Panc1 (cell line): ENCODE results near the gene MADCAM1. TPM values are rescaled to one million over a fixed set of nuclear protein-coding genes. Genes with fewer than 3 reads are reported as not detected.

ENCODE experiments used
- ATAC-seq: fragments of 200-7000 bp; cut with Tn5 transposase; 2 replicates; pipeline ENCODE4 v1.9.1; 2020; ENCODE audit warnings: mild to moderate bottlenecking, moderate library complexity
- BruUV-seq: library from RNA; stranded (reverse); fragments of 400-500 nt; replicated peaks from 2 replicates; lab custom pipeline; 2021; lab: Mats Ljungman, UMichigan
- CTCF ChIA-PET: fragments of 300-600 bp; sonication (Branson Sonifier 250); formaldehyde crosslinking; loops from one replicate; lab custom pipeline; 2022; ENCODE audit warnings: antibody characterized with exemption; lab: Charles Lee
- POLR2A ChIA-PET: fragments of 300-600 bp; sonication (Branson Sonifier 250); formaldehyde crosslinking; loops from one replicate; lab custom pipeline; 2022; ENCODE audit warnings: antibody characterized with exemption; lab: Charles Lee
- DNase-seq: peaks from one replicate; pipeline ENCODE4 v3.0.0-alpha.2; 2010; ENCODE audit warnings: low read depth, low spot score
- H3K27ac ChIP-seq: 2 replicates; pipeline ENCODE4 v1.5.1; 2011; ENCODE audit warnings: mild to moderate bottlenecking, low read length, inconsistent platforms
- H3K27me3 ChIP-seq: fragments of 200-500 bp; sonication (Bioruptor generic); 2 replicates; pipeline ENCODE4 v1.6.0; 2014; ENCODE audit warnings: low read length, inconsistent platforms; ENCODE audit not compliant: control insufficient read depth, insufficient read depth
- H3K36me3 ChIP-seq: fragments of 200-500 bp; sonication (Bioruptor generic); 2 replicates; pipeline ENCODE4 v1.5.1; 2014; ENCODE audit warnings: inconsistent platforms, mild to moderate bottlenecking, low read length, moderate library complexity; ENCODE audit not compliant: control insufficient read depth, insufficient read depth
- H3K4me1 ChIP-seq: 2 replicates; pipeline ENCODE4 v1.5.1; 2011; ENCODE audit warnings: inconsistent platforms, mild to moderate bottlenecking, low read length, moderate library complexity; ENCODE audit not compliant: control insufficient read depth, insufficient read depth
- H3K4me3 ChIP-seq, 2 experiments: 2 replicates each; pipeline ENCODE4 v1.5.1; 2011 to 2012; ENCODE audit warnings: low read depth in 2 of 2, low read length in 2 of 2, mild to moderate bottlenecking in 2 of 2, inconsistent platforms in 1 of 2, moderate library complexity in 1 of 2
- H3K9me3 ChIP-seq: fragments of 200-500 bp; sonication (Bioruptor generic); 2 replicates; pipeline ENCODE4 v1.5.1; 2014; ENCODE audit warnings: low read depth, mild to moderate bottlenecking, inconsistent platforms, low read length, moderate library complexity; ENCODE audit not compliant: control insufficient read depth, insufficient read depth
- CTCF ChIP-seq: fragments of 450-650 bp; IDR thresholded peaks from 2 replicates; pipeline ENCODE4 v1.5.1; 2017; ENCODE audit warnings: mild to moderate bottlenecking
- POLR2AphosphoS5 ChIP-seq: IDR thresholded peaks from 2 replicates; pipeline ENCODE4 v1.6.1; 2012; ENCODE audit warnings: mild to moderate bottlenecking, low read depth, low read length, moderate library complexity
- REST ChIP-seq, 2 experiments: IDR thresholded peaks; 2 replicates each; pipeline ENCODE4 v1.6.1; 2011 to 2012; ENCODE audit warnings: low read depth in 2 of 2, control low read depth in 1 of 2, low read length in 1 of 2, mild to moderate bottlenecking in 1 of 2, moderate library complexity in 1 of 2; ENCODE audit not compliant: insufficient read depth in 1 of 2
- SIN3A ChIP-seq: IDR thresholded peaks from 2 replicates; pipeline ENCODE4 v1.6.1; 2012; ENCODE audit warnings: low read depth, mild to moderate bottlenecking, low read length, moderate library complexity, borderline replicate concordance; ENCODE audit not compliant: insufficient read depth
- TCF7L2 ChIP-seq: IDR thresholded peaks from 2 replicates; pipeline ENCODE4 v1.6.1; 2011; ENCODE audit warnings: mild to moderate bottlenecking, low read depth, low read length, inconsistent platforms
- in situ Hi-C: cut with HindIII; loops from 2 replicates; pipeline ENCODE4 v1.10.0; 2016; ENCODE audit warnings: low sequenced_read_pairs, low pct_unique_long_range_greater_than_20kb
- intact Hi-C: fragments of 100-400 bp; cut with micrococcal nuclease; formaldehyde crosslinking; loops from one replicate; pipeline ENCODE4 v1.10.0; 2022; ENCODE audit not compliant: unreplicated experiment
- total RNA-seq: library from RNA; stranded (reverse); gene quantifications from one replicate; pipeline ENCODE4 v1.2.1, GENCODE V29; 2021; ENCODE audit not compliant: unreplicated experiment

MADCAM1 gene
- total RNA-seq, 1 experiment from 2014 or later = 0.54 TPM

DNA sequence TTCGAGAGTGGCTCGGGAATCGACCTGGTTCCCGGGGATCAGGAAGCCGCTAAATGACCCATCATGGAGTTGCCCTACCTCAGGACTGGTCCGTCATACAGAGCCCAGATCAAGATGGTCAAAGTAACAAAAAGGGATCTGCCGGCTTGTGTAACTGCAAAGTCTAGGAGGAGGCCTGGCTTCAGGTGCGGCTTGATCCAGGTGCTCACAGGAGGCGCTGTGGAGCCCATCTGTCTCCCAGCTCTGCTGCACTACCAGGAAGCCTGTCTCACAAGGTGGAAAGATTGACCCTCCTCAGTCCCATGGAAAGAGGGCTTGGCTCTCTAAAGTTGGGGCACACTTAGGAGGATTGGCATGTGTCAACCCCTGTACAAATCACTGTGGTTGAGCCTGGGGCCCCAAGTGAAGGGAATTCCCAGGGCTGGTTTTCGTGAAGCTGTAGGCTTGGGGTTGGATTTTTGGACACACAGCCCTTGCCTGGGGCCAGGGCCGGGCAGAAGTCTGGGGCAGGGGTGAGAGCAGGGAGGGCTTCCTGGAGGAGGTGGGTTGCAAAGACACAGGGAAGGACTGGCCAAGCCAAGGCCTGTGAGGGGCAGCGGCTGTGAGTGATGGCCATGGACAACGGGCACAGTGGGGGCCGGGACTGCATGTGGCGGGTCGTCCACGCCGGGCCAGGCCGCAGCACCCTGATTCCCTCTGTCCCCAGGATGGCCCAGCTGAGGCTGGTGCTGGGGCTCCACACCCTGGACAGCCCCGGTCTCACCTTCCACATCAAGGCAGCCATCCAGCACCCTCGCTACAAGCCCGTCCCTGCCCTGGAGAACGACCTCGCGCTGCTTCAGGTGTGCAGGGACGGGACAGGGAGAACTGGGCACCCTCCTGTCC lies 51.8 kb downstream of the MADCAM1 start:
- H3K27ac ChIP-seq = no peak overlapping the region
- no peaks in the 10 kb centered on the region for H3K4me1 ChIP-seq
- H3K36me3 ChIP-seq = no peaks in the 10 kb centered on the region
- POLR2A ChIA-PET = no interaction called here
- TF ChIP-seq CTCF = no peak
- no peak for TF ChIP-seq TCF7L2
- no peaks in the 10 kb centered on the region for H3K9me3 ChIP-seq
- ATAC-seq (no peak), DNase-seq (no peak)
- CTCF ChIA-PET = no interaction called here
- in situ Hi-C loops = no loop called here
- no TSS peak for BruUV-seq
- H3K27me3 ChIP-seq = no peaks in the 10 kb centered on the region
- intact Hi-C loops = no loop called here
- H3K4me3 ChIP-seq = no peak overlapping the region

DNA sequence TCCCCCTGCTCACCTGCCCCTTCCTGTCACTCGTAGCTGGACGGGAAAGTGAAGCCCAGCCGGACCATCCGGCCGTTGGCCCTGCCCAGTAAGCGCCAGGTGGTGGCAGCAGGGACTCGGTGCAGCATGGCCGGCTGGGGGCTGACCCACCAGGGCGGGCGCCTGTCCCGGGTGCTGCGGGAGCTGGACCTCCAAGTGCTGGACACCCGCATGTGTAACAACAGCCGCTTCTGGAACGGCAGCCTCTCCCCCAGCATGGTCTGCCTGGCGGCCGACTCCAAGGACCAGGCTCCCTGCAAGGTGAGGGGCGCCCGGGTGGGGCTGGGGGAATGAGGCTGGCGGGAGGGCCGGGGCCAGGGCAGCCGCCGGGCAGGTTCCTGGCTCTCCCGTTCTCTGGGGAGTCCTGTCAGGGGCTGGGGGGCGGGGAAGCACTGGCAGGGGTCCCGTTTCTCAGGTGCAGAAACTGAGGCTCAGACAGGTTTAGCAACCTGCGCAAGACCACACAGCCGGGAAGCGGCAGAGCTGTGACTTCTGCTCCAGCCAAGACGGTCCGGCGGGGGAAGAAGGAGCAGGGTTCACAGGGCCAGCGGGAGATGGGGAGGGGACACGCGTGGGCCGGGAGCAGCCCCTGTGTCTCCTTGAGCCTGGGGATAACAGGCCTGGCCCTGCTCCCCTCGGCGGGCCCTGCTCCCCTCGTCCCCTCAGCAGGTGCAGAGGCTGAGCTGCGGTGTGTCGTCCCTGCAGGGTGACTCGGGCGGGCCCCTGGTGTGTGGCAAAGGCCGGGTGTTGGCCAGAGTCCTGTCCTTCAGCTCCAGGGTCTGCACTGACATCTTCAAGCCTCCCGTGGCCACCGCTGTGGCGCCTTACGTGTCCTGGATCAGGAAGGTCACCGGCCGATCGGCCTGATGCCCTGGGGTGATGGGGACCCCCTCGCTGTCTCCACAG lies 52.9 kb downstream of the MADCAM1 start:
- no peak for TF ChIP-seq TCF7L2
- TF ChIP-seq CTCF = no peak; the same call in 1 of the 2 replicates
- no peak for TF ChIP-seq POLR2AphosphoS5
- TF ChIP-seq SIN3A = no peak
- Histone ChIP-seq H3K4me3 (no peak overlapping the region), H3K36me3 (no peaks in the 10 kb centered on the region), H3K9me3 (no peaks in the 10 kb centered on the region), H3K27me3 (no peaks in the 10 kb centered on the region), H3K4me1 (no peaks in the 10 kb centered on the region), H3K27ac (no peak overlapping the region)
- no TSS peak for BruUV-seq
- ATAC-seq (no peak), DNase-seq (no peak)
- in situ Hi-C loops = no loop called here
- intact Hi-C loops = no loop called here
- POLR2A ChIA-PET = no interaction called here
- CTCF ChIA-PET = interaction anchor here (0.8 kb wide), 1 partner anchor 25 kb away, joined by 3 read pairs; no protein-coding TSS in a partner anchor

DNA sequence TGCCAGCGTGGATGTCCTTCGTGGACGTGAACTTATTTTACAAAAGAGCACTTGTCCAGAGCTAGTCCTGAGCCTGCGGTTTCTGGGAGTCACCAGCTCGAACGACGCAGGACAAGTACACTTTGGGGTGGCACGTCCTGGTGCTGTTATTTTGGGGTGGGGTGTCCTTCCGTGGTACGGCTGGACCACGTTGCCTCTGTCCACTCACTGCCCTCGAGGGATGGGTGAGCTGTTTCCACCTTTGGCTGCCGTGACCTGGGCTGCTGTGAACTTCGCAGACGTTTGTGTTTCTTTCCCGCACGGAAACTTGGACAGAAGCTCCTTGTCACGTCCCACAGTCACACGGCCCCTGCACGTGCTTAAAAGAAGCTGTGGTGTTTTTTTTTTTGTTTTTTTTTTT lies 58.5 kb downstream of the MADCAM1 start:
- ChIA-PET POLR2A (interaction anchor here (0.7 kb wide), 1 partner anchor 10 kb away, joined by 7 read pairs; no protein-coding TSS in a partner anchor), CTCF (interaction anchor here (0.7 kb wide), 1 partner anchor 173 kb away, joined by 7 read pairs; no protein-coding TSS in a partner anchor)
- in situ Hi-C loops (no loop called here), intact Hi-C loops (no loop called here)
- no peak for DNase-seq
- Histone ChIP-seq H3K27me3 (no peaks in the 10 kb centered on the region), H3K9me3 (no peaks in the 10 kb centered on the region), H3K27ac (no peak overlapping the region), H3K4me1 (peaks cover 3% of the 10 kb centered on the region; the same call in 1 of the 2 replicates), H3K4me3 (no peak overlapping the region), H3K36me3 (no peaks in the 10 kb centered on the region)
- no TSS peak for BruUV-seq
- TF ChIP-seq POLR2AphosphoS5 (no peak), REST (IDR thresholded peaks at IDR 0.05; ENCODE audit: insufficient read depth in 1 of 2, low read depth in 2 of 2, low read length in 1 of 2) (no peak), TCF7L2 (no peak)
- ATAC-seq = no peak
